A549 (cell line): ENCODE measurements around the gene REXO4. TPM values are rescaled to one million over a fixed set of nuclear protein-coding genes. Genes with fewer than 3 reads are reported as not detected.

ENCODE experiments used
- ATAC-seq, 2 experiments: fragments of 200-7000 bp in 1 of 2; fragments of >200 bp in 1 of 2; cut with Nextera tagmentation in 1 of 2; cut with Tn5 transposase in 1 of 2; 3 replicates each; pipeline versions ENCODE4 v1.8.0 to v1.9.1; 2018 to 2020; ENCODE audit warnings: mild to moderate bottlenecking in 1 of 2, moderate library complexity in 1 of 2
- CTCF ChIA-PET: fragments of 300-600 bp; sonication (Branson Sonifier 250); formaldehyde crosslinking; extraction: SDS; loops from one replicate; lab custom pipeline; 2021; ENCODE audit warnings: antibody characterized with exemption, inconsistent platforms; lab: Yijun Ruan, JAX
- POLR2A ChIA-PET: fragments of 350-600 bp; formaldehyde crosslinking; extraction: SDS; loops from one replicate; lab custom pipeline; 2021; ENCODE audit warnings: antibody characterized with exemption, inconsistent platforms; lab: Yijun Ruan, JAX
- DNase-seq, 2 experiments: peaks; one replicate each; pipeline versions ENCODE4 v3.0.0 to v3.0.0-alpha.2; 2011 to 2016; ENCODE audit warnings: low read depth in 1 of 2, low spot score in 1 of 2
- FAIRE-seq: peaks from 2 replicates; lab custom pipeline; 2011; peaks lifted over from hg19 to GRCh38; lab: Jason Lieb, UNC
- H3K27ac ChIP-seq, 2 experiments: fragments of >200 bp; sonication (Bioruptor Twin); formaldehyde crosslinking; 3 replicates each; pipeline ENCODE4 v1.5.1; 2016 to 2017
- H3K4me1 ChIP-seq: fragments of >200 bp; sonication (Bioruptor Twin); formaldehyde crosslinking; 3 replicates; pipeline ENCODE4 v1.6.1; 2016
- H3K4me2 ChIP-seq: fragments of >200 bp; sonication (Bioruptor Twin); formaldehyde crosslinking; 3 replicates; pipeline ENCODE4 v1.6.1; 2016
- H3K4me3 ChIP-seq: fragments of >200 bp; sonication (Bioruptor Twin); formaldehyde crosslinking; 3 replicates; pipeline ENCODE4 v1.5.1; 2016
- H3K9me3 ChIP-seq: fragments of >200 bp; sonication (Bioruptor Twin); formaldehyde crosslinking; 3 replicates; pipeline ENCODE4 v1.6.1; 2016
- ATOH8 ChIP-seq: fragments of 250-450 bp; sonication (Bioruptor Pico); IDR thresholded peaks from 2 replicates; pipeline ENCODE4 v1.5.0; 2020; ENCODE audit warnings: low read depth, mild to moderate bottlenecking, moderate library complexity
- CBX2 ChIP-seq: fragments of 200-600 bp; sonication (generic); IDR thresholded peaks from 2 replicates; pipeline ENCODE4 v1.6.1; 2016; ENCODE audit warnings: low read depth, mild to moderate bottlenecking, borderline replicate concordance
- CBX8 ChIP-seq: fragments of 200-600 bp; sonication (generic); IDR thresholded peaks from 2 replicates; pipeline ENCODE4 v1.6.1; 2016
- CEBPB ChIP-seq, 2 experiments: fragments of >200 bp in 1 of 2; sonication (Bioruptor Twin) in 1 of 2; formaldehyde crosslinking in 1 of 2; IDR thresholded peaks; 2 replicates each; pipeline ENCODE4 v1.6.1; 2012 to 2016
- CHD4 ChIP-seq: fragments of 200-600 bp; sonication (generic); IDR thresholded peaks from 2 replicates; pipeline ENCODE4 v1.6.1; 2016; ENCODE audit warnings: antibody characterized with exemption, mild to moderate bottlenecking, borderline replicate concordance
- CTCF ChIP-seq: fragments of >200 bp; sonication (Bioruptor Twin); formaldehyde crosslinking; IDR thresholded peaks from 3 replicates; pipeline ENCODE4 v1.5.1; 2016
- ELK1 ChIP-seq: fragments of 150-350 bp; IDR thresholded peaks from 2 replicates; pipeline ENCODE4 v1.6.1; 2014; ENCODE audit warnings: low read depth, mild to moderate bottlenecking, low read length
- EP300 ChIP-seq, 2 experiments: fragments of >200 bp; sonication (Bioruptor Twin); formaldehyde crosslinking; IDR thresholded peaks; 2 replicates in 1 of 2; 3 replicates in 1 of 2; pipeline ENCODE4 v1.6.1; 2016 to 2017
- FOXS1 ChIP-seq: fragments of 250-450 bp; sonication (Bioruptor Pico); IDR thresholded peaks from 2 replicates; pipeline ENCODE4 v1.5.0; 2020; ENCODE audit warnings: mild to moderate bottlenecking, moderate library complexity
- GATA3 ChIP-seq: IDR thresholded peaks from 2 replicates; pipeline ENCODE4 v1.6.1; 2012; ENCODE audit warnings: borderline replicate concordance
- HDAC2 ChIP-seq: fragments of 200-600 bp; sonication (generic); IDR thresholded peaks from 2 replicates; pipeline ENCODE4 v1.6.1; 2016
- HOXB13 ChIP-seq: fragments of 250-450 bp; sonication (Bioruptor Pico); IDR thresholded peaks from 2 replicates; pipeline ENCODE4 v1.5.0; 2020; ENCODE audit warnings: low read depth, mild to moderate bottlenecking, moderate library complexity
- KDM1A ChIP-seq: fragments of 200-600 bp; sonication (generic); IDR thresholded peaks from 2 replicates; pipeline ENCODE4 v1.6.1; 2016; ENCODE audit warnings: low read depth, mild to moderate bottlenecking
- MAFK ChIP-seq: fragments of 450-650 bp; IDR thresholded peaks from 2 replicates; pipeline ENCODE4 v1.6.1; 2014; ENCODE audit not compliant: partially characterized antibody
- MAZ ChIP-seq: fragments of 150-350 bp; IDR thresholded peaks from 2 replicates; pipeline ENCODE4 v1.6.1; 2014; ENCODE audit warnings: antibody characterized with exemption, low read depth, low read length, borderline replicate concordance
- NFE2L2 ChIP-seq: fragments of 150-350 bp; conservative IDR thresholded peaks from 2 replicates; pipeline ENCODE4 v1.6.1; 2014; ENCODE audit warnings: low read length
- NR3C1 ChIP-seq: fragments of >200 bp; sonication (Bioruptor Twin); formaldehyde crosslinking; IDR thresholded peaks from 3 replicates; pipeline ENCODE4 v1.6.1; 2017
- RAD21 ChIP-seq, 2 experiments: fragments of >200 bp in 1 of 2; sonication (Bioruptor Twin) in 1 of 2; formaldehyde crosslinking in 1 of 2; IDR thresholded peaks in 1 of 2; conservative IDR thresholded peaks in 1 of 2; 2 replicates in 1 of 2; 3 replicates in 1 of 2; pipeline ENCODE4 v1.6.1; 2012 to 2018; ENCODE audit warnings: inconsistent platforms in 1 of 2
- RARB ChIP-seq: fragments of 250-450 bp; sonication (Bioruptor Pico); IDR thresholded peaks from 2 replicates; pipeline ENCODE4 v1.8.0; 2021; ENCODE audit warnings: mild to moderate bottlenecking, moderate library complexity
- REST ChIP-seq: fragments of 200-600 bp; sonication (generic); IDR thresholded peaks from 2 replicates; pipeline ENCODE4 v1.6.1; 2016; ENCODE audit warnings: antibody characterized with exemption, mild to moderate bottlenecking, moderate library complexity
- SREBF2 ChIP-seq: fragments of 450-650 bp; IDR thresholded peaks from 2 replicates; pipeline ENCODE4 v1.6.1; 2014; ENCODE audit warnings: mild to moderate bottlenecking, moderate library complexity
- TFCP2L1 ChIP-seq: fragments of 250-450 bp; sonication (Bioruptor Pico); IDR thresholded peaks from 2 replicates; pipeline ENCODE4 v1.5.0; 2021; ENCODE audit warnings: mild to moderate bottlenecking
- TP53 ChIP-seq: fragments of 250-450 bp; sonication (Bioruptor Pico); IDR thresholded peaks from 2 replicates; pipeline ENCODE4 v1.5.0; 2021; ENCODE audit warnings: mild to moderate bottlenecking, moderate library complexity
- ZSCAN20 ChIP-seq: fragments of 250-450 bp; sonication (Bioruptor Pico); IDR thresholded peaks from 2 replicates; pipeline ENCODE4 v1.8.0; 2022; ENCODE audit warnings: mild to moderate bottlenecking, moderate library complexity
- WGBS: methylation state at CpG from one replicate; pipeline ENCODE4 v1.1.6; 2017; ENCODE audit errors: missing lambda C conversion rate; 5-methylcytosine and 5-hydroxymethylcytosine counted together
- polyA plus RNA-seq, 4 experiments: library from polyadenylated mRNA; depleted of rRNA in 3 of 4; stranded (reverse); fragments of >200 nt; fragmentation: RNase III in 1 of 4; extraction: RNeasy Plus Mini Kit Qiagen cat#74134 plus additional on column Dnase treatment in 1 of 4; gene quantifications; 2 replicates in 3 of 4; 3 replicates in 1 of 4; pipeline ENCODE4 v1.2.3, GENCODE V29; 2011 to 2017

The REXO4 gene
- polyA plus RNA-seq, 2 of the 4 experiments (the other 2 are of a cell fraction): 25.8 to 31.0 TPM

- no peak overlapping the region for H3K4me2 ChIP-seq
- no peak for TF ChIP-seq ZSCAN20 (CRISPR knock-in tag)
- no peak for TF ChIP-seq ATOH8 (CRISPR knock-in tag)
- TF ChIP-seq MAZ: no peak
- no peak for TF ChIP-seq TP53 (CRISPR knock-in tag)
- TF ChIP-seq, all 56 proteins: peak for 0
- Histone ChIP-seq H3K27ac (no peak overlapping the region), H3K9me3 (no peaks in the 10 kb centered on the region), H3K4me1 (no peaks in the 10 kb centered on the region), H3K4me3 (no peak overlapping the region)
- FAIRE-seq (no peak), ATAC-seq (no peak), DNase-seq (no peak)
- CTCF ChIA-PET: interaction anchor here (1.2 kb wide), 1 partner anchor 242 kb away, joined by 4 read pairs; no protein-coding TSS in a partner anchor
- POLR2A ChIA-PET: interaction anchor here (1.0 kb wide), 1 partner anchor 70 kb away, joined by 4 read pairs; the partner anchor contains the start of gene CACFD1
- WGBS: 87% methylated on average over 7 of the region's 13 CpGs
These were observed 28.2 kb downstream of the REXO4 start for GRCh38 chr9:133389562-133389961.

GRCh38 chr9:133389025-133389557 lies 28.7 kb downstream of the REXO4 start:
- no peak overlapping the region for H3K4me3 ChIP-seq
- H3K4me2 ChIP-seq: no peak overlapping the region
- WGBS: 96% methylated on average over 8 of the region's 12 CpGs
- H3K27ac ChIP-seq: no peak overlapping the region
- CTCF ChIA-PET: interaction anchor here (1.0 to 1.2 kb wide), 3 partner anchors 12 to 241 kb away, joined by 3 to 4 read pairs (median 4); partner anchors contain the start of gene STKLD1
- H3K9me3 ChIP-seq: no peaks in the 10 kb centered on the region
- no peak for FAIRE-seq
- POLR2A ChIA-PET: interaction anchor here (1.0 kb wide), 1 partner anchor 70 kb away, joined by 4 read pairs; the partner anchor contains the start of gene CACFD1
- TF ChIP-seq CBX2 (no peak), CTCF (no peak), HOXB13 (CRISPR knock-in tag) (no peak), ELK1 (no peak), RARB (CRISPR knock-in tag) (no peak), TFCP2L1 (no peak), NFE2L2 (no peak), RAD21 (conservative IDR thresholded peaks at IDR 0.05 in 1 of 2, IDR thresholded peaks at IDR 0.05 in 1 of 2) (no peak), CHD4 (no peak), GATA3 (no peak), MAFK (no peak), REST (no peak), FOXS1 (CRISPR knock-in tag) (no peak), CBX8 (no peak), KDM1A (no peak), SREBF2 (no peak), HDAC2 (no peak), CEBPB (IDR thresholded peaks at IDR 0.05) (no peak), NR3C1 (no peak), EP300 (IDR thresholded peaks at IDR 0.05) (no peak)
- no peak for DNase-seq
- H3K4me1 ChIP-seq: no peaks in the 10 kb centered on the region
- no peak for ATAC-seq
